ENCODE measurements around the gene RCBTB1. TPM values are rescaled to one million over a fixed set of nuclear protein-coding genes. Genes with fewer than 3 reads are reported as not detected.

RCBTB1 gene
- total and polyA plus RNA-seq, 10 donors = 10.0 to 30.9 (median 25.5) TPM

DNA sequence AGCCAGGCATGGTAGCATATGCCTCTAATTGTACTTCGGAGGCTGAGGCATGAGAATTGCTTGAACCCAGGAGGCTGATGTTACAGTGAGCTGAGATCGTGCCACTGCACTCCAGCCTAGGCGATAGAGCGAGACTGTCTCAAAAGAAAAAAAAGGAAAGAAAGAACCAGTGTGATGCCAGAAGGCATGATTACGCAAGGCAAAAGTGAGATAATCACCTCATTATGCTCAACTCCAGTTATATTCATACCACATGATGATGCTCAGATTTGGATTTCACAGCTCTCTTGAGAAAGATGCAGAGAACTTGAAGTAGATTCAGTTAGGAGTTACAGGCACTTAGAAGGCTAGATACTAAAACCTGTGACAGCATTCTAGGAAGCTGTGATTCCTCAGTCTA lies 21.8 kb downstream of the RCBTB1 start:
- H3K27ac ChIP-seq = no peak overlapping the region
- TF ChIP-seq POLR2A (IDR thresholded peaks at IDR 0.05) (no peak), POLR2AphosphoS5 (IDR thresholded peaks at IDR 0.05) (no peak)
- TF ChIP-seq, protein P1, sequence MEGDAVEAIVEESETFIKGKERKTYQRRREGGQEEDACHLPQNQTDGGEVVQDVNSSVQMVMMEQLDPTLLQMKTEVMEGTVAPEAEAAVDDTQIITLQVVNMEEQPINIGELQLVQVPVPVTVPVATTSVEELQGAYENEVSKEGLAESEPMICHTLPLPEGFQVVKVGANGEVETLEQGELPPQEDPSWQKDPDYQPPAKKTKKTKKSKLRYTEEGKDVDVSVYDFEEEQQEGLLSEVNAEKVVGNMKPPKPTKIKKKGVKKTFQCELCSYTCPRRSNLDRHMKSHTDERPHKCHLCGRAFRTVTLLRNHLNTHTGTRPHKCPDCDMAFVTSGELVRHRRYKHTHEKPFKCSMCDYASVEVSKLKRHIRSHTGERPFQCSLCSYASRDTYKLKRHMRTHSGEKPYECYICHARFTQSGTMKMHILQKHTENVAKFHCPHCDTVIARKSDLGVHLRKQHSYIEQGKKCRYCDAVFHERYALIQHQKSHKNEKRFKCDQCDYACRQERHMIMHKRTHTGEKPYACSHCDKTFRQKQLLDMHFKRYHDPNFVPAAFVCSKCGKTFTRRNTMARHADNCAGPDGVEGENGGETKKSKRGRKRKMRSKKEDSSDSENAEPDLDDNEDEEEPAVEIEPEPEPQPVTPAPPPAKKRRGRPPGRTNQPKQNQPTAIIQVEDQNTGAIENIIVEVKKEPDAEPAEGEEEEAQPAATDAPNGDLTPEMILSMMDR (IDR thresholded peaks at IDR 0.05 in 8 of 11, conservative IDR thresholded peaks at IDR 0.05 in 3 of 11) = no peak
- H3K9me3 ChIP-seq = peaks cover 0 to 4% (median 0%) of the 10 kb centered on the region in 8 donors
- DNase-seq = no peak
- no peak overlapping the region for H3K4me3 ChIP-seq
- peaks cover 0 to 88% (median 32%) of the 10 kb centered on the region in 6 donors for H3K36me3 ChIP-seq
- WGBS, 5 donors = 75 to 89% (median 86%) methylated on average over 4 to 5 of the region's 5 CpGs
- H3K4me1 ChIP-seq = no peaks in the 10 kb centered on the region
- no peaks in the 10 kb centered on the region for H3K27me3 ChIP-seq (replicated peaks in 1 of 7)
- intact Hi-C loops (cut with DNase I; ENCODE audit: low total_unique reads) = no loop called here

DNA sequence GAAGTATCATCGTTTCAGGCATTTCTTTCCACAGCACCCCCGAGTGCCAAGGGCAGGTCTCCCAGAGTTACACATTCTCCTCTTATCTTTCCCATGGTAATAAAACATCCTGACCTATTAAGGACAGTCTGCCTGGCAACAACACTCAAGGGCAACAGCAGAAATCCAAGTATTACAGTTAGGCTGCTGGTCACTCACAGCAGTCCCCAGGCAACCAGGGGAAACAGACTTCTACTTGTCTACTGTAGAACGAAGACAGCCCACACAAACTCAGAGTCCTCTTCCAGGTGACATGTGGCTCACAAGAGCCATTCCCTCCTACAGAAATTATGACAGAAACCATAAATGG lies 24.3 kb downstream of the RCBTB1 start:
- peaks cover 0 to 98% (median 28%) of the 10 kb centered on the region in 6 donors for H3K36me3 ChIP-seq
- no peak overlapping the region for H3K27ac ChIP-seq
- no peaks in the 10 kb centered on the region for H3K4me1 ChIP-seq
- WGBS, 5 donors = 68 to 80% (median 72%) methylated on average over 3 of the region's 3 CpGs
- intact Hi-C loops (cut with DNase I; ENCODE audit: low total_unique reads) = no loop called here
- no peak for TF ChIP-seq POLR2AphosphoS5 (IDR thresholded peaks at IDR 0.05)
- TF ChIP-seq, protein P1 (IDR thresholded peaks at IDR 0.05 in 8 of 11, conservative IDR thresholded peaks at IDR 0.05 in 3 of 11) = no peak
- no peak for TF ChIP-seq POLR2A (IDR thresholded peaks at IDR 0.05)
- H3K27me3 ChIP-seq (replicated peaks in 1 of 7) = no peaks in the 10 kb centered on the region
- H3K4me3 ChIP-seq = no peak overlapping the region
- H3K9me3 ChIP-seq = peaks cover 0 to 4% (median 0%) of the 10 kb centered on the region in 8 donors
- no peak for DNase-seq

DNA sequence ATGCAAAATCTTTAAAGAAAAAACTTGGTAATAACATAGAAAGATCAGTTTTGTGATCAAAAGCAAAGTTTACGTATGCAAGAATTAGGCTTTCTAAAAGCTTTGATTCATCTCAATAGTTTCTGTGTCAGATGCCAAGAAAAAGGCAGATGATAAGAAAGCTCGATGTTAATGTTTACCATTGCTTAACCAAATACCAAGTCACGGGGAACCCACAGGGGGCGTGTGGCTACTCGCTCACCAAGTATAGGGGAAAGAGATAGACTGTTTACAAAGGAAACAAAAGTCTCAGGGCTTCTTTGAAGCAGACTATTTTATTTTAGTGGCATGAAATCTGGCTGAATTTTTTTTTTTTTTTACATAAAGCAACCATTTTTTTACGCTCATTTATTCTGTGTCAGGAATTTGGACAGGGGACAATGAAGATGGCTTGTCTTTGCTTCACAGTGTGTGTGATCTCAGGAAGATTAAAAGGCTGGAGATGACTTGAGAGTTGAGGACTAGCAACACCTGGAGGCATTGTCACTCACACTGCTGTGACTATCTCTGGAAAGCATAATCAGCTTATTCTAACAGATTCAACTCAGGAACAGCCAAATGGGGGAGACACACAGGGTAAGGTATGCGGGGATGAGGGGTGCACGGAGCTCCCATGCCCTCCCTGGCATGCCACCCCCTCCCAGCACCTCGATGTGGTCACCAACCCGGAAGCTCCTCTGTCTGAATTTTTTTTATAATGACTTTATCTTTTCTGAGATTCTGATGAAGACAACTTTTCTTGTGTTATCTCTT lies 24.9 kb downstream of the RCBTB1 start:
- Histone ChIP-seq H3K9me3 (peaks cover 0 to 4% (median 0%) of the 10 kb centered on the region in 8 donors), H3K27me3 (replicated peaks in 1 of 7) (no peaks in the 10 kb centered on the region), H3K27ac (no peak overlapping the region), H3K4me1 (no peaks in the 10 kb centered on the region), H3K36me3 (peaks cover 0 to 98% (median 30%) of the 10 kb centered on the region in 6 donors), H3K4me3 (no peak overlapping the region)
- intact Hi-C loops (cut with DNase I; ENCODE audit: low total_unique reads) = no loop called here
- no peak for DNase-seq
- WGBS, 5 donors = 63 to 75% (median 67%) methylated on average over 10 of the region's 10 CpGs
- no peak for TF ChIP-seq POLR2AphosphoS5 (IDR thresholded peaks at IDR 0.05)
- TF ChIP-seq, protein P1 (IDR thresholded peaks at IDR 0.05 in 8 of 11, conservative IDR thresholded peaks at IDR 0.05 in 3 of 11) = no peak
- TF ChIP-seq POLR2A (IDR thresholded peaks at IDR 0.05) = no peak

DNA sequence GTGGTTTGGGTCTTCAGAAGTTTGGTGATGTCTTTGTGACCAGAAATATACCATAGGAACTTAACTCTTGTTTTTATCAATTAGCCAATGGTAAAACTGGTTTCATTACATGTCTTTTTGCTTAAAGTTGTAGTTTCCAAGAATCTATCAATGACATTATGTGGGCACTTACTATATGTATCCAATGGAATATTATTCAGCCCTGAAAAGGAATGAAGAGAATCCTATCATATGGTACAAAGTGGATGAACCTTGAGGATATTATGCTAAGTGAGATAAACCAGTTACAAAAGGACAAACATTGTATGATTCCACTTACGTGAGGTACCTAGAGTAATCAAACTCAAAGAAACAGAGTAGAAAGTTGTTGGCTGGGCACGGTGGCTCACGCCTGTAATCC lies 26.4 kb downstream of the RCBTB1 start:
- no peak overlapping the region for H3K4me3 ChIP-seq
- H3K4me1 ChIP-seq = no peaks in the 10 kb centered on the region
- TF ChIP-seq, protein P1 (IDR thresholded peaks at IDR 0.05 in 8 of 11, conservative IDR thresholded peaks at IDR 0.05 in 3 of 11) = no peak
- TF ChIP-seq POLR2AphosphoS5 (IDR thresholded peaks at IDR 0.05) = no peak
- no peak for TF ChIP-seq POLR2A (IDR thresholded peaks at IDR 0.05)
- intact Hi-C loops (cut with DNase I; ENCODE audit: low total_unique reads) = no loop called here
- no peak overlapping the region for H3K27ac ChIP-seq
- no peak for DNase-seq
- no peaks in the 10 kb centered on the region for H3K27me3 ChIP-seq (replicated peaks in 1 of 7)
- WGBS, 5 donors = 98 to 99% (median 98%) methylated on average over 3 of the region's 3 CpGs
- H3K36me3 ChIP-seq = peaks cover 0 to 99% (median 39%) of the 10 kb centered on the region in 6 donors
- H3K9me3 ChIP-seq = peaks cover 0 to 4% (median 0%) of the 10 kb centered on the region in 8 donors
